NCI-H2029 (cell line): ENCODE results near the gene OBSCN.

ENCODE experiments used
- DNase-seq: peaks from one replicate; lab custom pipeline; 2025; lab: John Stamatoyannopoulos, UW

The OBSCN gene

GRCh38 chr1:228417483-228418203 is 209.8 kb downstream of the OBSCN start:
- DNase-seq = no peak

- DNase-seq = no peak
These were observed 213.4 kb downstream of the OBSCN start for GRCh38 chr1:228420968-228421826.

GRCh38 chr1:228423404-228424053 is 215.7 kb downstream of the OBSCN start:
- no peak for DNase-seq

GRCh38 chr1:228424685-228425660 is 217.1 kb downstream of the OBSCN start:
- no peak for DNase-seq

- no peak for DNase-seq
These were observed 218.8 kb downstream of the OBSCN start for GRCh38 chr1:228426518-228427175.

GRCh38 chr1:228428412-228428811 is 220.6 kb downstream of the OBSCN start:
- DNase-seq = no peak
